Hepatic stellate cell (primary cell): ENCODE results near the gene TFF1.

Experiments
- DNase-seq: peaks from one replicate; pipeline ENCODE4 v3.0.0; 2011; ENCODE audit warnings: low spot score

Gene TFF1

GRCh38 chr21:42381347-42381984, 15.1 kb upstream of the TFF1 start:
- DNase-seq: no peak

GRCh38 chr21:42379426-42380215, 13.3 kb upstream of the TFF1 start:
- no peak for DNase-seq

GRCh38 chr21:42378418-42378817, 12.1 kb upstream of the TFF1 start:
- no peak for DNase-seq

- no peak for DNase-seq
These were observed 11.6 kb upstream of the TFF1 start for GRCh38 chr21:42377951-42378340.

GRCh38 chr21:42377211-42377950, 11.0 kb upstream of the TFF1 start:
- DNase-seq: no peak

- no peak for DNase-seq
These were observed 10.1 kb upstream of the TFF1 start for GRCh38 chr21:42376338-42376982.

GRCh38 chr21:42375966-42376337, 9.6 kb upstream of the TFF1 start:
- no peak for DNase-seq

GRCh38 chr21:42375506-42375905, 9.2 kb upstream of the TFF1 start:
- no peak for DNase-seq

GRCh38 chr21:42374864-42375499, 8.6 kb upstream of the TFF1 start:
- DNase-seq: no peak

- DNase-seq: no peak
These were observed 8.1 kb upstream of the TFF1 start for GRCh38 chr21:42374457-42374856.

- no peak for DNase-seq
These were observed 7.6 kb upstream of the TFF1 start for GRCh38 chr21:42373908-42374455.

GRCh38 chr21:42373196-42373907, 7.0 kb upstream of the TFF1 start:
- DNase-seq: no peak

- DNase-seq: no peak
These were observed 4.7 kb upstream of the TFF1 start for GRCh38 chr21:42370894-42371654.

GRCh38 chr21:42369821-42370220, 3.5 kb upstream of the TFF1 start:
- DNase-seq: no peak

- no peak for DNase-seq
These were observed 1.2 kb upstream of the TFF1 start for GRCh38 chr21:42367367-42368165.

GRCh38 chr21:42365770-42366169, 565 bp downstream of the TFF1 start:
- DNase-seq: no peak

GRCh38 chr21:42364304-42364865, 1.9 kb downstream of the TFF1 start:
- no peak for DNase-seq

- no peak for DNase-seq
These were observed 3.0 kb downstream of the TFF1 start for GRCh38 chr21:42363312-42363711.

- DNase-seq: no peak
These were observed 3.6 kb downstream of the TFF1 start for GRCh38 chr21:42362700-42363099.
